GM23338 (cell line): ENCODE results near the gene FAM43A. TPM values are rescaled to one million over a fixed set of nuclear protein-coding genes. Genes with fewer than 3 reads are reported as not detected.

ENCODE experiments used
- ATAC-seq: fragments of 200-7000 bp; cut with Tn5 transposase; 3 replicates; pipeline ENCODE4 v1.9.1; 2020
- DNase-seq: peaks from one replicate; pipeline ENCODE4 v3.0.0-alpha.2; 2015; ENCODE audit warnings: low spot score
- H2AFZ ChIP-seq: fragments of 200-600 bp; sonication (generic); 2 replicates; pipeline ENCODE4 v1.8.0; 2016; ENCODE audit warnings: antibody characterized with exemption, mild to moderate bottlenecking, moderate library complexity
- H3F3A ChIP-seq: fragments of 200-600 bp; sonication (generic); replicated peaks from 2 replicates; pipeline ENCODE4 v1.8.0; 2017; ENCODE audit warnings: antibody characterized with exemption, mixed run types, low read depth
- H3K27ac ChIP-seq: fragments of 200-600 bp; sonication (generic); 2 replicates; pipeline ENCODE4 v1.6.1; 2016; ENCODE audit warnings: low read depth
- H3K27me3 ChIP-seq: fragments of 200-600 bp; sonication (generic); 2 replicates; pipeline ENCODE4 v1.8.0; 2016; ENCODE audit warnings: mild to moderate bottlenecking, mixed run types, moderate library complexity; ENCODE audit not compliant: insufficient read depth
- H3K36me3 ChIP-seq: fragments of 200-600 bp; sonication (generic); 2 replicates; pipeline ENCODE4 v1.8.0; 2016; ENCODE audit warnings: mild to moderate bottlenecking; ENCODE audit not compliant: insufficient read depth
- H3K4me1 ChIP-seq: fragments of 200-600 bp; sonication (generic); 2 replicates; pipeline ENCODE4 v1.8.0; 2016; ENCODE audit warnings: mild to moderate bottlenecking, moderate library complexity; ENCODE audit not compliant: insufficient read depth
- H3K4me2 ChIP-seq: fragments of 200-600 bp; sonication (generic); 2 replicates; pipeline ENCODE4 v1.7.1; 2017; ENCODE audit warnings: mixed run types
- H3K4me3 ChIP-seq: fragments of 200-600 bp; sonication (generic); 2 replicates; pipeline ENCODE4 v1.6.1; 2016; ENCODE audit warnings: mixed run types
- H3K79me2 ChIP-seq: fragments of 200-600 bp; sonication (generic); replicated peaks from 2 replicates; pipeline ENCODE4 v1.8.0; 2017; ENCODE audit warnings: mild to moderate bottlenecking; ENCODE audit not compliant: insufficient read depth
- H3K9me2 ChIP-seq: fragments of 200-600 bp; sonication (generic); 2 replicates; pipeline ENCODE4 v1.8.0; 2017; ENCODE audit not compliant: insufficient read depth
- H4K20me1 ChIP-seq: fragments of 200-600 bp; sonication (generic); replicated peaks from 2 replicates; pipeline ENCODE4 v1.8.0; 2017; ENCODE audit warnings: mild to moderate bottlenecking; ENCODE audit not compliant: insufficient read depth
- H3K27ac Mint-ChIP-seq: 2 replicates; pipeline ENCODE4 v1.8.0; 2020; ENCODE audit warnings: inconsistent platforms, mild to moderate bottlenecking, moderate library complexity, mixed read lengths
- H3K27me3 Mint-ChIP-seq: 3 replicates; pipeline ENCODE4 v1.8.0; 2022; ENCODE audit warnings: low read depth, mild to moderate bottlenecking, moderate library complexity, mixed read lengths, inconsistent platforms; ENCODE audit not compliant: insufficient read depth, poor library complexity
- H3K36me3 Mint-ChIP-seq: 3 replicates; pipeline ENCODE4 v1.8.0; 2021; ENCODE audit warnings: low read depth, mild to moderate bottlenecking, inconsistent platforms, moderate library complexity, mixed read lengths
- H3K4me1 Mint-ChIP-seq: 3 replicates; pipeline ENCODE4 v1.8.0; 2020; ENCODE audit warnings: mild to moderate bottlenecking, inconsistent platforms, mixed read lengths
- H3K4me3 Mint-ChIP-seq: 3 replicates; pipeline ENCODE4 v1.8.0; 2021; ENCODE audit warnings: moderate library complexity, mild to moderate bottlenecking, inconsistent platforms, mixed read lengths
- H3K9me3 Mint-ChIP-seq: 3 replicates; pipeline ENCODE4 v1.8.0; 2020; ENCODE audit warnings: moderate library complexity, mild to moderate bottlenecking, inconsistent platforms, mixed read lengths
- CREB1 ChIP-seq: fragments of 250-450 bp; sonication (Bioruptor Pico); IDR thresholded peaks from 2 replicates; pipeline ENCODE4 v1.5.0; 2020; ENCODE audit warnings: low read depth, mild to moderate bottlenecking, moderate library complexity
- EZH2 ChIP-seq: fragments of 200-600 bp; sonication (generic); IDR thresholded peaks from one replicate; pipeline ENCODE4 v1.8.0; 2017; ENCODE audit warnings: antibody characterized with exemption, mild to moderate bottlenecking, low read depth; ENCODE audit not compliant: unreplicated experiment
- JUNB ChIP-seq: IDR thresholded peaks from one replicate; pipeline ENCODE4 v1.6.1; 2016; ENCODE audit warnings: antibody characterized with exemption; ENCODE audit not compliant: unreplicated experiment
- NANOG ChIP-seq: IDR thresholded peaks from 2 replicates; pipeline ENCODE4 v1.6.1; 2016; ENCODE audit warnings: antibody characterized with exemption, borderline replicate concordance
- POLR2AphosphoS5 ChIP-seq: IDR thresholded peaks from 2 replicates; pipeline ENCODE4 v1.6.1; 2016; ENCODE audit warnings: antibody characterized with exemption, low read depth
- REST ChIP-seq: IDR thresholded peaks from one replicate; pipeline ENCODE4 v1.6.1; 2018; ENCODE audit warnings: antibody characterized with exemption; ENCODE audit not compliant: unreplicated experiment
- ZNF114 ChIP-seq: fragments of 250-450 bp; sonication (Bioruptor Pico); IDR thresholded peaks from 2 replicates; pipeline ENCODE4 v1.5.0; 2020; ENCODE audit warnings: mild to moderate bottlenecking, moderate library complexity
- ZNF462 ChIP-seq: fragments of 250-450 bp; sonication (Bioruptor Pico); IDR thresholded peaks from 2 replicates; pipeline ENCODE4 v1.5.0; 2020; ENCODE audit warnings: mild to moderate bottlenecking, moderate library complexity
- polyA plus RNA-seq: library from polyadenylated mRNA; unstranded; fragments of >200 nt; fragmentation: Nextera tagmentation; extraction: Ambion mirVana; gene quantifications from 2 replicates; pipeline ENCODE4 v1.2.1, GENCODE V29; 2016
- total RNA-seq: library from RNA; depleted of rRNA; stranded (reverse); fragments of >200 nt; shearing (Covaris generic); gene quantifications from 2 replicates; pipeline ENCODE4 v1.2.3, GENCODE V29; 2014

The FAM43A gene
- total and polyA plus RNA-seq, 2 experiments from 2014 or later: 2.4 to 6.4 TPM

DNA sequence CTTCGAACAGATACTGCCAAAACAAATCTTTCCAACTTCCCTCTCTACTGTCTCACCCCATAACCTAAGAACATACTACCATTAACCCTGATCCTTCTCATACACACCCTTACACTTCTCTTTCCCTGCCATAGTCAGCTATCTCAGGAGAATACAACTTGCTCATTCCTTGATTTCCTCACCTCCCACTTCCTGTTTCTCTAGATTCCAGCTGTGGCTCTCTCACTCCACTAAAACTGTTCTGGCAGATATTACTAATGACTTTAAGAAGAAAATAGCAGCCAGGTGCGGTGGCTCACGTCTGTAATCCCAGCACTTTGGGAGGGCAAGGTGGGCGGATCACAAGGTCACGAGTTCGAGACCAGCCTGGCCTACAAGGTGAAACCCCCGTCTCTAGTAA, 18.3 kb upstream of the FAM43A start:
- Histone ChIP-seq H3K27ac (no peak overlapping the region), H3K36me3 (peaks cover 30% of the 10 kb centered on the region), H3F3A (no peaks in the 10 kb centered on the region), H3K4me3 (no peak overlapping the region), H3K9me2 (no peaks in the 10 kb centered on the region), H4K20me1 (peaks cover 18% of the 10 kb centered on the region), H3K4me2 (no peak overlapping the region), H3K4me1 (no peaks in the 10 kb centered on the region; the same call in 1 of the 2 replicates), H3K79me2 (peaks cover 43% of the 10 kb centered on the region), H3K27me3 (no peaks in the 10 kb centered on the region), H2AFZ (no peak overlapping the region)
- Mint-ChIP-seq H3K27me3 (no peaks in the 10 kb centered on the region), H3K4me1 (peaks cover 6% of the 10 kb centered on the region), H3K9me3 (no peaks in the 10 kb centered on the region), H3K27ac (no peak overlapping the region), H3K4me3 (no peak overlapping the region), H3K36me3 (peaks cover 46% of the 10 kb centered on the region)
- TF ChIP-seq JUNB (no peak), REST (no peak), POLR2AphosphoS5 (no peak), CREB1 (CRISPR knock-in tag) (no peak), ZNF462 (CRISPR knock-in tag) (no peak), ZNF114 (CRISPR knock-in tag) (no peak), EZH2 (no peak), NANOG (no peak)
- no peak for DNase-seq
- no peak for ATAC-seq
